OCI-LY7 (cell line): Measurements from ENCODE around the gene LITAFD.

Source experiments
- EZH2phosphoT487 ChIP-seq: fragments of 200-600 bp; sonication (generic); IDR thresholded peaks from 2 replicates; pipeline ENCODE4 v1.6.1; 2018; ENCODE audit warnings: low read depth, borderline replicate concordance, mild to moderate bottlenecking, mixed run types, antibody characterized with exemption, low read length, moderate library complexity, mixed read lengths
- TF ChIP-seq, protein P1 (sequence below): fragments of 200-600 bp; sonication (generic); conservative IDR thresholded peaks from 2 replicates; pipeline ENCODE4 v1.5.1; 2014; ENCODE audit warnings: mild to moderate bottlenecking, antibody characterized with exemption, low read length, moderate library complexity, mixed read lengths

DNA sequence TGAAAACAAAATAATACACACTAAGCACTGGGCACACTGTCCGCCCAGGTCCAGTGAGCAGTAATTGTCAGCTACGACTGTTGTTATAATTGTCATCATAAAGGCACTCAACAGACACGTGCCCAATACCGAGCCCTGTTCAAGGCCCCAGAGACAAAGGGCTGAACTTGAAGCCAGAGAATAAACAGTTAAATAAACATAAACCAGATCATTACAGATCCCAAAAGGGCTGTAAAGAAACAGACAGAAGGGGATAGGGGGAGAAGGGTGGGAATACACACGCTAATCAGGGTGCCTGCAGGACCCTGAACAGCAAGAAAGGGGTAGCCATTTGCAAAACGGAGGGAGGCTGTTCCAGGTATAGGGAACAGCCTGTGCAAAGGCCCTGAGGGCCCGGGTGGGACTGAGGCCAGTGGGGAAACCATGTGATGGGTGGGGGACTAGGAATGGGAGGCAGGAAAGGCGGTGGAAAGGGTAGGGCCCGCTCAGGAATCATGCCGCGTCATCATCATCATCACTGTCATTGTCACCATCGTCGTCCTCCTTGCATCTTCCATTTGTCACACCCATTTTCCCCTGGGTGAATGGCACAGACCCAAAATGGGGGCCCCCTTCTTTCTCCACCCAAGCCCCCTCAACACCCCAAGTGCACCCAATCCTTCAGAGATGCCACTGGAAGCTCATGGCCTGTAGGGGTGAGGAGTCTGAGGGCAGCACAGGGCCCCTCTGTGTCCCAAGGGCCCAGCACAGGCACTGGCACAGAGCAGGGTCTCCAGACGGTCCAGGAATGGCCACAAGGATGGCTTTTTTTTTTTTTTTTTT is 19.6 kb upstream of the LITAFD start:
- TF ChIP-seq, protein P1, sequence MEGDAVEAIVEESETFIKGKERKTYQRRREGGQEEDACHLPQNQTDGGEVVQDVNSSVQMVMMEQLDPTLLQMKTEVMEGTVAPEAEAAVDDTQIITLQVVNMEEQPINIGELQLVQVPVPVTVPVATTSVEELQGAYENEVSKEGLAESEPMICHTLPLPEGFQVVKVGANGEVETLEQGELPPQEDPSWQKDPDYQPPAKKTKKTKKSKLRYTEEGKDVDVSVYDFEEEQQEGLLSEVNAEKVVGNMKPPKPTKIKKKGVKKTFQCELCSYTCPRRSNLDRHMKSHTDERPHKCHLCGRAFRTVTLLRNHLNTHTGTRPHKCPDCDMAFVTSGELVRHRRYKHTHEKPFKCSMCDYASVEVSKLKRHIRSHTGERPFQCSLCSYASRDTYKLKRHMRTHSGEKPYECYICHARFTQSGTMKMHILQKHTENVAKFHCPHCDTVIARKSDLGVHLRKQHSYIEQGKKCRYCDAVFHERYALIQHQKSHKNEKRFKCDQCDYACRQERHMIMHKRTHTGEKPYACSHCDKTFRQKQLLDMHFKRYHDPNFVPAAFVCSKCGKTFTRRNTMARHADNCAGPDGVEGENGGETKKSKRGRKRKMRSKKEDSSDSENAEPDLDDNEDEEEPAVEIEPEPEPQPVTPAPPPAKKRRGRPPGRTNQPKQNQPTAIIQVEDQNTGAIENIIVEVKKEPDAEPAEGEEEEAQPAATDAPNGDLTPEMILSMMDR, result no peak
- no peak for TF ChIP-seq EZH2phosphoT487
